Peyer's patch (tissue), 4 donors: ENCODE data around the gene PARD3B. TPM values are rescaled to one million over a fixed set of nuclear protein-coding genes. Genes with fewer than 3 reads are reported as not detected.

Experiments
- DNase-seq, 3 donors: peaks; one replicate each; pipeline ENCODE4 v3.0.0-alpha.2; 2017 to 2019
- H3K27ac ChIP-seq, 4 donors: fragments of 200-600 bp; sonication (generic); one replicate each; pipeline ENCODE4 v1.5.1; 2016 to 2019
- H3K27me3 ChIP-seq, 2 donors: fragments of 200-600 bp; sonication (generic); one replicate each; pipeline ENCODE4 v1.5.1; 2019
- H3K36me3 ChIP-seq, 3 donors: fragments of 200-600 bp; sonication (generic); one replicate each; pipeline ENCODE4 v1.5.1; 2016 to 2019
- H3K4me1 ChIP-seq, 4 donors: fragments of 200-600 bp; sonication (generic); one replicate each; pipeline ENCODE4 v1.5.1; 2016 to 2019
- H3K4me3 ChIP-seq, 4 donors: fragments of 200-600 bp; sonication (generic); 1 replicate in 3 of 4; 2 replicates in 1 of 4; pipeline ENCODE4 v1.5.1; 2016 to 2019; ENCODE audit warnings: mild to moderate bottlenecking in 1 of 4
- H3K9me3 ChIP-seq, 4 donors: fragments of 200-600 bp; sonication (generic); one replicate each; pipeline ENCODE4 v1.5.1; 2016 to 2019; ENCODE audit warnings: mild to moderate bottlenecking in 1 of 4
- POLR2A ChIP-seq, 2 donors: fragments of 450-650 bp; IDR thresholded peaks; one replicate each; pipeline ENCODE4 v1.5.1; 2017; ENCODE audit warnings: antibody characterized with exemption in 2 of 2, mild to moderate bottlenecking in 2 of 2, moderate library complexity in 2 of 2
- total RNA-seq, 4 donors: library from RNA; depleted of rRNA; stranded (reverse); fragments of >200 nt; gene quantifications; one replicate each; pipeline ENCODE4 v1.1.0, GENCODE V29; 2016
- TF ChIP-seq, protein P1 (sequence below), 6 experiments: fragments of 450-650 bp in 4 of 6; fragments of 200-600 bp in 2 of 6; sonication (generic) in 1 of 6; IDR thresholded peaks; one replicate each; pipeline ENCODE4 v1.5.1; 2017 to 2019; ENCODE audit warnings: antibody characterized with exemption in 6 of 6, mild to moderate bottlenecking in 3 of 6, moderate library complexity in 1 of 6

PARD3B gene
- total RNA-seq, 4 donors from 2014 or later = 19.6 to 52.0 (median 40.6) TPM

DNA sequence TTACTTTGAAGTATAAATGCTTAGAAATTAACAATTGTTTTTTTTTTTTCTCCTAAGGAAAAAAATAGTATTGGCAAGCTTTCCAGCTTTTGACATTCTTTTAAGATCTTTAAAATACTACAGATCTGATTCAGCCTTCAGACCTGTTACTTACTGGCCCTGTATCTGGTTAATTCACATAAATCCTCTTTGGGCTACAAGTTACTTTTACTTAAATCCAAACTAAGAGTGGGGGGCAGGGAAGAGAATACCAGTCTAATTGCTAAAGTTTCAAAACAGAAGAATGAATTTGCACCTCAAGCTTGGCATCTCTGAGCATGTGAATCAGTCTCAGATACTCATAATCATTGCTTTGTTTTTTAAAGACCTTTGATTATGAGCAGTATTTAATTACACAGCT lies 386.3 kb downstream of the PARD3B start:
- Histone ChIP-seq H3K4me3 (no peak overlapping the region), H3K9me3 (no peaks in the 10 kb centered on the region), H3K27ac (no peak overlapping the region), H3K27me3 (no peaks in the 10 kb centered on the region), H3K4me1 (no peaks in the 10 kb centered on the region), H3K36me3 (no peaks in the 10 kb centered on the region)
- DNase-seq = no peak
- TF ChIP-seq POLR2A (IDR thresholded peaks at IDR 0.05) = no peak
- TF ChIP-seq, protein P1, sequence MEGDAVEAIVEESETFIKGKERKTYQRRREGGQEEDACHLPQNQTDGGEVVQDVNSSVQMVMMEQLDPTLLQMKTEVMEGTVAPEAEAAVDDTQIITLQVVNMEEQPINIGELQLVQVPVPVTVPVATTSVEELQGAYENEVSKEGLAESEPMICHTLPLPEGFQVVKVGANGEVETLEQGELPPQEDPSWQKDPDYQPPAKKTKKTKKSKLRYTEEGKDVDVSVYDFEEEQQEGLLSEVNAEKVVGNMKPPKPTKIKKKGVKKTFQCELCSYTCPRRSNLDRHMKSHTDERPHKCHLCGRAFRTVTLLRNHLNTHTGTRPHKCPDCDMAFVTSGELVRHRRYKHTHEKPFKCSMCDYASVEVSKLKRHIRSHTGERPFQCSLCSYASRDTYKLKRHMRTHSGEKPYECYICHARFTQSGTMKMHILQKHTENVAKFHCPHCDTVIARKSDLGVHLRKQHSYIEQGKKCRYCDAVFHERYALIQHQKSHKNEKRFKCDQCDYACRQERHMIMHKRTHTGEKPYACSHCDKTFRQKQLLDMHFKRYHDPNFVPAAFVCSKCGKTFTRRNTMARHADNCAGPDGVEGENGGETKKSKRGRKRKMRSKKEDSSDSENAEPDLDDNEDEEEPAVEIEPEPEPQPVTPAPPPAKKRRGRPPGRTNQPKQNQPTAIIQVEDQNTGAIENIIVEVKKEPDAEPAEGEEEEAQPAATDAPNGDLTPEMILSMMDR (IDR thresholded peaks at IDR 0.05) = no peak

DNA sequence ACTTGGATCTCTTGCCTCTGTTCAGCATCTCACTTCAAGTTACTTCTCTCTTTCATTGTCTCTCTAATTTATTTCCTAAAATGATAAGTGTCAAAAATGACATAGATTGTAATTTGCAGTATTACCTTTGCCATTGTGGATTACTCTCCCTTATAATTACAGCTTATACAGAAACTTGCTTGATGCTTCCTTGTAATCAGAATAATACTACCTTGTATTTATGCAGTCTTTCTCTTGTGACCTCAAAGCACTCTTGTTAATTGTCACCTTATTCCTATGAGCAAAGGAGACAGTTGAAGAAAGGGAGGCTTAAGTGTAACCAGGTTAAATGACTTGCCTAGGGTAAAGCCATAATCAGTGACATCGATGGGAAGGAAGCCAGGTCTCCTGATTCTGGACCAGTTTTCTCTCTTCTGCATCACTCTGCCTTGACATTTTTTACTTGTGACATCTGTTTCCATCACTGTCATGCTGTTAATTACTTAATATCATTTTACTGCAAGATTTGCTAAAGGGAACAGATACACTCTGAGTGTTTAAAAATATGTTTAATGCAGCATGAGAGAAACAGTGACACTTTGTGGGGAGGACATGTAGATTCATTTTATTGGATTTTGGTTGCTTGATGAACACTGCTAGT lies 388.6 kb downstream of the PARD3B start:
- no peaks in the 10 kb centered on the region for H3K27me3 ChIP-seq
- H3K9me3 ChIP-seq = no peaks in the 10 kb centered on the region
- no peak overlapping the region for H3K4me3 ChIP-seq
- no peaks in the 10 kb centered on the region for H3K4me1 ChIP-seq
- no peaks in the 10 kb centered on the region for H3K36me3 ChIP-seq
- TF ChIP-seq, protein P1 (IDR thresholded peaks at IDR 0.05) = no peak
- no peak for TF ChIP-seq POLR2A (IDR thresholded peaks at IDR 0.05)
- no peak for DNase-seq
- no peak overlapping the region for H3K27ac ChIP-seq

DNA sequence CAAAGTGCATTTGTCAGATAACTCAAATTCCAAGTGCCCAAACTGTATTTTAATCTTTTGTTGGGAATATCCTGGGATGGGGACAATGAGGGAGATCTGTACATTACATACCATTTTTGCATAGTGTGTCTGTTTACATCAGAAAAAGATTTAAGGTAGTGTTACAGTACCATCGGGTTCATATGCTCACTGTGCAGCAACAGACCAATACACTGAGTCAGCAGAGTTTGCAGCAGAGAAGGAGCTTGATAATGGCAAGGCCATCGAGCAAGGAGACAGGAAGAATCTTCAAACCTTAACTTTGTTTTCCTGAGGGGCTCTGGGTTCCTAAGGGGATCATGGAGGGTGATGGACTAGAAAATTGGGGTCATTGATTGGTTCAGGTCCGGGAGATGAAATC lies 399.7 kb downstream of the PARD3B start:
- Histone ChIP-seq H3K27ac (no peak overlapping the region), H3K27me3 (no peaks in the 10 kb centered on the region), H3K36me3 (no peaks in the 10 kb centered on the region), H3K4me3 (no peak overlapping the region), H3K4me1 (peaks cover 0 to 5% (median 0%) of the 10 kb centered on the region in 4 donors), H3K9me3 (peaks cover 0 to 12% (median 0%) of the 10 kb centered on the region in 4 donors)
- TF ChIP-seq, protein P1 (IDR thresholded peaks at IDR 0.05) = no peak
- no peak for DNase-seq

DNA sequence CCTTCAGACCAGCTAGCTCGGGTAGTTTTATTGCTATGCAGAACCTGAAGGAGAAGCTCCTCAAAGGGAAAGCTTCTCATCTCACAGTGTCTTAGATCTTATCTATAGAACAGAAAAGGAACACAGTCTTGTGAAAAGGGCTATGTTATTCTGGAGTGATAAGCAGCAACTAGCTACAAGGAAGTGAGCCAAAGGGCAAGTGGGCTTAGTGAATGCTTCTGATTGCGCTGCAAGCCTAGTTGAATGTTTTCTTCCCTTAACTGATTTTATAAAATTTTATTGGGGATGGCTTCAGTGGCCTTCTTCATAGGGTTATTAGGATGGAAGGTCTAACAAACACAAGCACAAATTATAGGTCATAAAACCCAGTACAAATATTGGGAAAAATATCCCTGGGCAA lies 400.1 kb downstream of the PARD3B start:
- Histone ChIP-seq H3K27ac (no peak overlapping the region), H3K4me1 (peaks cover 0 to 5% (median 0%) of the 10 kb centered on the region in 4 donors), H3K36me3 (no peaks in the 10 kb centered on the region), H3K27me3 (no peaks in the 10 kb centered on the region), H3K4me3 (no peak overlapping the region), H3K9me3 (peaks cover 0 to 12% (median 0%) of the 10 kb centered on the region in 4 donors)
- no peak for DNase-seq
- no peak for TF ChIP-seq POLR2A (IDR thresholded peaks at IDR 0.05)
- TF ChIP-seq, protein P1 (IDR thresholded peaks at IDR 0.05) = no peak

DNA sequence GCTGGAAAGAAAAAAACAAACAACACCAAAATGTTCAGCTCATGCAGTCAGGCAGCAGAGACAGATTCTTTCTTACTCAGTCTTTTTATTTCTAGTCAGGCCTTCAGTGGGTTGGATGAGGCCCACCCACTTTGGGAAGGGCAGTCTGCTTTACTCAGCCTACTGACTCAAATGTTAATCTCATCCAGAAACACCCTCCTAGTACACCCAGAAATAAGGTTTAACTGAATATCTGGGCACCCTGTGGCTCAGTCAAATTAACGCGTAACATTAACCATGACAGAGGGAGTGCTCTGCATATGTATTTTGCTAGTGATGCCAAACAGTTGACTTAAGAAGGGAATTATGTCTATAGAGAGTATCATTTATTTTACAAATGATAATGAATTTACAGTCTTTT lies 401.6 kb downstream of the PARD3B start:
- peaks cover 0 to 12% (median 0%) of the 10 kb centered on the region in 4 donors for H3K9me3 ChIP-seq
- H3K27ac ChIP-seq = no peak overlapping the region
- no peaks in the 10 kb centered on the region for H3K36me3 ChIP-seq
- no peak overlapping the region for H3K4me3 ChIP-seq
- H3K27me3 ChIP-seq = no peaks in the 10 kb centered on the region
- no peak for DNase-seq
- TF ChIP-seq POLR2A (IDR thresholded peaks at IDR 0.05) = no peak
- TF ChIP-seq, protein P1 (IDR thresholded peaks at IDR 0.05) = no peak
- H3K4me1 ChIP-seq = peaks cover 0 to 5% (median 0%) of the 10 kb centered on the region in 4 donors
